Activated naive CD8-positive, alpha-beta T cell (primary cell): Measurements from ENCODE around the gene SMC3.
"Not testable (repeated sequence)": the region's sequence is repeated elsewhere in the genome, so short reads cannot be mapped to it uniquely, and the experiment has no call there.

ENCODE experiments used
- H3K27ac Mint-ChIP-seq: one replicate; pipeline ENCODE4 v1.8.0; 2021; ENCODE audit warnings: mixed read lengths
- H3K27me3 Mint-ChIP-seq: one replicate; pipeline ENCODE4 v1.8.0; 2021; ENCODE audit warnings: mixed read lengths
- H3K36me3 Mint-ChIP-seq: one replicate; pipeline ENCODE4 v1.8.0; 2021; ENCODE audit warnings: mixed read lengths
- H3K4me1 Mint-ChIP-seq: one replicate; pipeline ENCODE4 v1.8.0; 2021; ENCODE audit warnings: low read depth, mixed read lengths
- H3K4me3 Mint-ChIP-seq: one replicate; pipeline ENCODE4 v1.8.0; 2021; ENCODE audit warnings: mild to moderate bottlenecking, mixed read lengths
- H3K9me3 Mint-ChIP-seq: one replicate; pipeline ENCODE4 v1.8.0; 2021; ENCODE audit warnings: low read depth, mixed read lengths

SMC3 gene

GRCh38 chr10:110597476-110597875 lies 30.0 kb downstream of the SMC3 start:
- Mint-ChIP-seq H3K27me3 (no peaks in the 10 kb centered on the region), H3K9me3 (no peaks in the 10 kb centered on the region), H3K27ac (no peak overlapping the region), H3K4me3 (no peak overlapping the region), H3K36me3 (peaks cover 16% of the 10 kb centered on the region), H3K4me1 (peaks cover 3% of the 10 kb centered on the region)

GRCh38 chr10:110600487-110601101 lies 33.1 kb downstream of the SMC3 start:
- H3K36me3 Mint-ChIP-seq, result peaks cover 15% of the 10 kb centered on the region
- no peak overlapping the region for H3K27ac Mint-ChIP-seq
- H3K27me3 Mint-ChIP-seq, result no peaks in the 10 kb centered on the region
- no peaks in the 10 kb centered on the region for H3K4me1 Mint-ChIP-seq
- H3K9me3 Mint-ChIP-seq, result no peaks in the 10 kb centered on the region
- H3K4me3 Mint-ChIP-seq, result no peak overlapping the region

- Mint-ChIP-seq H3K9me3 (no peaks in the 10 kb centered on the region), H3K4me1 (no peaks in the 10 kb centered on the region)
Measured at GRCh38 chr10:110601581-110601980, 34.1 kb downstream of the SMC3 start.

GRCh38 chr10:110608087-110608486 lies 40.6 kb downstream of the SMC3 start:
- H3K36me3 Mint-ChIP-seq, result peaks cover 6% of the 10 kb centered on the region
- H3K4me1 Mint-ChIP-seq, result peaks cover 7% of the 10 kb centered on the region
- no peaks in the 10 kb centered on the region for H3K27me3 Mint-ChIP-seq
- H3K9me3 Mint-ChIP-seq, result no peaks in the 10 kb centered on the region
- no peak overlapping the region for H3K4me3 Mint-ChIP-seq
- no peak overlapping the region for H3K27ac Mint-ChIP-seq

More at GRCh38 chr10:110601581-110601980, 34.1 kb downstream of the SMC3 start:
- H3K36me3 Mint-ChIP-seq, result peaks cover 15% of the 10 kb centered on the region
- no peak overlapping the region for H3K4me3 Mint-ChIP-seq
- no peak overlapping the region for H3K27ac Mint-ChIP-seq
- H3K27me3 Mint-ChIP-seq, result no peaks in the 10 kb centered on the region

- peaks cover 16% of the 10 kb centered on the region for H3K4me1 Mint-ChIP-seq
- peaks cover 4% of the 10 kb centered on the region for H3K36me3 Mint-ChIP-seq
- H3K9me3 Mint-ChIP-seq, result no peaks in the 10 kb centered on the region
- H3K4me3 Mint-ChIP-seq, result no peak overlapping the region
- no peaks in the 10 kb centered on the region for H3K27me3 Mint-ChIP-seq
- H3K27ac Mint-ChIP-seq, result no peak overlapping the region
Measured at GRCh38 chr10:110609605-110610004, 42.1 kb downstream of the SMC3 start.

GRCh38 chr10:110610308-110610774 lies 42.8 kb downstream of the SMC3 start:
- H3K4me3 Mint-ChIP-seq, result no peak overlapping the region

GRCh38 chr10:110610781-110611180 lies 43.3 kb downstream of the SMC3 start:
- not testable (repeated sequence) for H3K36me3 Mint-ChIP-seq, H3K4me3 Mint-ChIP-seq, H3K9me3 Mint-ChIP-seq, H3K27ac Mint-ChIP-seq, H3K27me3 Mint-ChIP-seq
- peaks cover 16% of the 10 kb centered on the region for H3K4me1 Mint-ChIP-seq

More at GRCh38 chr10:110610308-110610774, 42.8 kb downstream of the SMC3 start:
- Mint-ChIP-seq H3K27me3 (no peaks in the 10 kb centered on the region), H3K9me3 (no peaks in the 10 kb centered on the region), H3K36me3 (no peaks in the 10 kb centered on the region), H3K4me1 (peaks cover 16% of the 10 kb centered on the region), H3K27ac (no peak overlapping the region)

GRCh38 chr10:110612087-110612486 lies 44.6 kb downstream of the SMC3 start:
- peaks cover 16% of the 10 kb centered on the region for H3K4me1 Mint-ChIP-seq
- no peak overlapping the region for H3K4me3 Mint-ChIP-seq
- H3K36me3 Mint-ChIP-seq, result no peaks in the 10 kb centered on the region
- H3K9me3 Mint-ChIP-seq, result no peaks in the 10 kb centered on the region
- no peaks in the 10 kb centered on the region for H3K27me3 Mint-ChIP-seq
- no peak overlapping the region for H3K27ac Mint-ChIP-seq

- Mint-ChIP-seq H3K9me3 (no peaks in the 10 kb centered on the region), H3K4me1 (peaks cover 21% of the 10 kb centered on the region), H3K4me3 (no peak overlapping the region), H3K27me3 (no peaks in the 10 kb centered on the region), H3K36me3 (no peaks in the 10 kb centered on the region), H3K27ac (no peak overlapping the region)
Measured at GRCh38 chr10:110612629-110613028, 45.1 kb downstream of the SMC3 start.

- H3K27ac Mint-ChIP-seq, result peak overlapping the region; percentile 68
- H3K36me3 Mint-ChIP-seq, result no peaks in the 10 kb centered on the region
- no peaks in the 10 kb centered on the region for H3K27me3 Mint-ChIP-seq
- peaks cover 29% of the 10 kb centered on the region for H3K4me1 Mint-ChIP-seq
- no peak overlapping the region for H3K4me3 Mint-ChIP-seq
- no peaks in the 10 kb centered on the region for H3K9me3 Mint-ChIP-seq
Measured at GRCh38 chr10:110613341-110613995, 46.0 kb downstream of the SMC3 start.

- Mint-ChIP-seq H3K4me3 (no peak overlapping the region), H3K9me3 (no peaks in the 10 kb centered on the region), H3K27ac (peak overlapping the region; percentile 68), H3K36me3 (peaks cover 2% of the 10 kb centered on the region), H3K27me3 (no peaks in the 10 kb centered on the region), H3K4me1 (peaks cover 35% of the 10 kb centered on the region)
Measured at GRCh38 chr10:110613996-110614495, 46.6 kb downstream of the SMC3 start.

GRCh38 chr10:110615057-110615747 lies 47.7 kb downstream of the SMC3 start:
- Mint-ChIP-seq H3K4me1 (peaks cover 35% of the 10 kb centered on the region), H3K9me3 (no peaks in the 10 kb centered on the region), H3K27me3 (no peaks in the 10 kb centered on the region), H3K27ac (no peak overlapping the region), H3K36me3 (peaks cover 2% of the 10 kb centered on the region), H3K4me3 (no peak overlapping the region)

GRCh38 chr10:110616493-110617033 lies 49.1 kb downstream of the SMC3 start:
- H3K9me3 Mint-ChIP-seq, result peaks cover 4% of the 10 kb centered on the region
- peaks cover 35% of the 10 kb centered on the region for H3K4me1 Mint-ChIP-seq
- peaks cover 2% of the 10 kb centered on the region for H3K36me3 Mint-ChIP-seq
- H3K27ac Mint-ChIP-seq, result no peak overlapping the region
- no peak overlapping the region for H3K4me3 Mint-ChIP-seq
- H3K27me3 Mint-ChIP-seq, result no peaks in the 10 kb centered on the region

- Mint-ChIP-seq H3K4me3 (peak overlapping the region; percentile 58), H3K27ac (peak overlapping the region; percentile 78), H3K4me1 (peaks cover 32% of the 10 kb centered on the region), H3K27me3 (no peaks in the 10 kb centered on the region), H3K36me3 (peaks cover 2% of the 10 kb centered on the region), H3K9me3 (peaks cover 5% of the 10 kb centered on the region)
Measured at GRCh38 chr10:110617425-110618229, 50.1 kb downstream of the SMC3 start.
